ENCODE results near the gene ZNF469.

DNA sequence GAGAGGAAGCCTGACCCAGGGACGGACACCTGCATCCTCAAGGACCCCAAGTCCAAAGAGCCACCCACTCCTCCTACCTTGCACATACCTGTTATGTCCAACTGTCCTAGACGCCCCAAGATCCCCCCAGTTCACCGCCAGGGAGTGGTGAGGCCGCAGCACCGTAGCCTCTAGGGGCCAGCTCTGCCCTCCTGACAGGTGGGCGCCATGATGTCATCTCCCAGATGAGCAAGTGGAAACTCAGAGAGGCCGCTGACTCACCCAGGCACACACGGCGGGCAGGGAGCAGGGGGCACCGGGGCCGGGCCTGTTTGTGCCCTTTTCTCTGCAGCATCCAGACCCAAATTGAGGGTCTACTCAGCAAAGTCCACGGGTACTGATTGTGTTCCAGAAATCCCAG lies 4.8 kb upstream of the ZNF469 start:
- no peak for TF ChIP-seq CTCF (IDR thresholded peaks at IDR 0.05)
- TF ChIP-seq POLR2A (IDR thresholded peaks at IDR 0.05): no peak

All from heart left ventricle (tissue), 13 donors.